Type B pancreatic cell (in vitro differentiated cells): ENCODE data around the gene ARSG. TPM values are rescaled to one million over a fixed set of nuclear protein-coding genes. Genes with fewer than 3 reads are reported as not detected.

Experiments
- DNase-seq: peaks from one replicate; pipeline ENCODE4 v3.0.0; 2021; ENCODE audit warnings: mixed read lengths; ENCODE audit not compliant: unreplicated experiment; ENCODE audit errors: extremely low spot score
- H3K27ac Mint-ChIP-seq: 2 replicates; pipeline ENCODE4 v1.8.0; 2021; ENCODE audit warnings: mild to moderate bottlenecking, mixed read lengths
- H3K27me3 Mint-ChIP-seq: 2 replicates; pipeline ENCODE4 v1.8.0; 2021; ENCODE audit warnings: mixed read lengths
- H3K36me3 Mint-ChIP-seq: 2 replicates; pipeline ENCODE4 v1.8.0; 2021; ENCODE audit warnings: mixed read lengths
- H3K4me1 Mint-ChIP-seq: one replicate; pipeline ENCODE4 v1.8.0; 2021; ENCODE audit warnings: mixed read lengths; ENCODE audit not compliant: unreplicated experiment
- H3K4me3 Mint-ChIP-seq: 2 replicates; pipeline ENCODE4 v1.8.0; 2021; ENCODE audit warnings: mild to moderate bottlenecking, mixed read lengths
- H3K9me3 Mint-ChIP-seq: 2 replicates; pipeline ENCODE4 v1.8.0; 2021; ENCODE audit warnings: mixed read lengths
- total RNA-seq: library from RNA; stranded (reverse); gene quantifications from 2 replicates; pipeline ENCODE4 v1.2.1, GENCODE V29; 2021; ENCODE audit warnings: low replicate concordance
- TF ChIP-seq, protein P1 (sequence below): fragments of 200-600 bp; sonication (generic); conservative IDR thresholded peaks from 2 replicates; pipeline ENCODE4 v1.5.0; 2021; ENCODE audit warnings: antibody characterized with exemption, mild to moderate bottlenecking

ARSG gene
- total RNA-seq, 1 donor from 2014 or later, result 4.1 TPM

DNA sequence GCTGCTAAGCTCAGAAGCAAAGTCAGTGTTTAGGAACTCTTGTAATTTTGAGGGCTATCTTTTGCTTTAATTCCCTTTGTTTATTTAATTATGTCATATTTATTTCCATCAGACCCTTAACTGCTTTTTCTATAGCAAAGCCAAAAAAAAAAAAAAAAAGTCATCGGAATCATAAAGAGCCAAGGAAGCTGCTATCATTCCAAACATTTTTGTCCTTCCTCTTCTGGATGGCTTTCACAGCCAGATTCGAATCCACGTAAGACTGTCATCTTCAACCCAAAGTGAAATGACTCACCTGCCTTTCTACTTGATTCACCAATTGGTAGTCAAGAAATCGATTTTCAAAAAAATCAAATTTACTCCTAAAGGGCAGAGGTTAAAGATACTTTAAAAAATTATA lies 127.6 kb downstream of the ARSG start:
- H3K9me3 Mint-ChIP-seq, result peaks cover 5% of the 10 kb centered on the region
- H3K27ac Mint-ChIP-seq, result no peak overlapping the region
- no peaks in the 10 kb centered on the region for H3K4me1 Mint-ChIP-seq
- DNase-seq, result no peak
- H3K4me3 Mint-ChIP-seq, result no peak overlapping the region
- H3K27me3 Mint-ChIP-seq, result no peaks in the 10 kb centered on the region
- H3K36me3 Mint-ChIP-seq, result peaks cover 24% of the 10 kb centered on the region
- TF ChIP-seq, protein P1, sequence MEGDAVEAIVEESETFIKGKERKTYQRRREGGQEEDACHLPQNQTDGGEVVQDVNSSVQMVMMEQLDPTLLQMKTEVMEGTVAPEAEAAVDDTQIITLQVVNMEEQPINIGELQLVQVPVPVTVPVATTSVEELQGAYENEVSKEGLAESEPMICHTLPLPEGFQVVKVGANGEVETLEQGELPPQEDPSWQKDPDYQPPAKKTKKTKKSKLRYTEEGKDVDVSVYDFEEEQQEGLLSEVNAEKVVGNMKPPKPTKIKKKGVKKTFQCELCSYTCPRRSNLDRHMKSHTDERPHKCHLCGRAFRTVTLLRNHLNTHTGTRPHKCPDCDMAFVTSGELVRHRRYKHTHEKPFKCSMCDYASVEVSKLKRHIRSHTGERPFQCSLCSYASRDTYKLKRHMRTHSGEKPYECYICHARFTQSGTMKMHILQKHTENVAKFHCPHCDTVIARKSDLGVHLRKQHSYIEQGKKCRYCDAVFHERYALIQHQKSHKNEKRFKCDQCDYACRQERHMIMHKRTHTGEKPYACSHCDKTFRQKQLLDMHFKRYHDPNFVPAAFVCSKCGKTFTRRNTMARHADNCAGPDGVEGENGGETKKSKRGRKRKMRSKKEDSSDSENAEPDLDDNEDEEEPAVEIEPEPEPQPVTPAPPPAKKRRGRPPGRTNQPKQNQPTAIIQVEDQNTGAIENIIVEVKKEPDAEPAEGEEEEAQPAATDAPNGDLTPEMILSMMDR, result no peak

DNA sequence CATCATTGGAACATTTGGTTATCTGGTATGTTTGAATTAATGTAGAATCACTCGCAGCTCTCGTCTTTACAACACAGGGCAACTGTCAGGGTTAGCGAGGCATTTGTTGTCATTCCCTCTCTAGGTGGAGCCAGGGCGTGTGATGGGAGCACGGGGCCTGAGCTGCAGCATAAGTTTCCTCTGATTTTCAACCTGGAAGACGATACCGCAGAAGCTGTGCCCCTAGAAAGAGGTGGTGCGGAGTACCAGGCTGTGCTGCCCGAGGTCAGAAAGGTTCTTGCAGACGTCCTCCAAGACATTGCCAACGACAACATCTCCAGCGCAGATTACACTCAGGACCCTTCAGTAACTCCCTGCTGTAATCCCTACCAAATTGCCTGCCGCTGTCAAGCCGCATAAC lies 128.8 kb downstream of the ARSG start:
- TF ChIP-seq, protein P1, result no peak
- no peaks in the 10 kb centered on the region for H3K27me3 Mint-ChIP-seq

GRCh38 chr17:68421486-68421885 lies 130.2 kb downstream of the ARSG start:
- H3K36me3 Mint-ChIP-seq, result peaks cover 24% of the 10 kb centered on the region
- H3K9me3 Mint-ChIP-seq, result peaks cover 5% of the 10 kb centered on the region
- H3K4me1 Mint-ChIP-seq, result no peaks in the 10 kb centered on the region
- no peak overlapping the region for H3K27ac Mint-ChIP-seq
- DNase-seq, result no peak
- H3K27me3 Mint-ChIP-seq, result no peaks in the 10 kb centered on the region
- H3K4me3 Mint-ChIP-seq, result no peak overlapping the region
- TF ChIP-seq, protein P1, result no peak

More for the DNA sequence above, 128.8 kb downstream of the ARSG start:
- Mint-ChIP-seq H3K9me3 (peaks cover 5% of the 10 kb centered on the region), H3K4me1 (no peaks in the 10 kb centered on the region), H3K36me3 (peaks cover 24% of the 10 kb centered on the region), H3K4me3 (no peak overlapping the region), H3K27ac (no peak overlapping the region)
- no peak for DNase-seq

GRCh38 chr17:68422821-68423220 lies 131.5 kb downstream of the ARSG start:
- Mint-ChIP-seq H3K4me1 (no peaks in the 10 kb centered on the region), H3K36me3 (peaks cover 19% of the 10 kb centered on the region), H3K9me3 (no peaks in the 10 kb centered on the region), H3K27ac (no peak overlapping the region), H3K4me3 (no peak overlapping the region), H3K27me3 (no peaks in the 10 kb centered on the region)
- TF ChIP-seq, protein P1, result no peak
- DNase-seq, result no peak

- H3K27me3 Mint-ChIP-seq, result no peaks in the 10 kb centered on the region
- peaks cover 19% of the 10 kb centered on the region for H3K36me3 Mint-ChIP-seq
- TF ChIP-seq, protein P1, result no peak
- H3K4me3 Mint-ChIP-seq, result no peak overlapping the region
- DNase-seq, result no peak
- H3K4me1 Mint-ChIP-seq, result no peaks in the 10 kb centered on the region
- H3K27ac Mint-ChIP-seq, result no peak overlapping the region
- no peaks in the 10 kb centered on the region for H3K9me3 Mint-ChIP-seq
These were observed 132.0 kb downstream of the ARSG start for GRCh38 chr17:68423251-68423650.

DNA sequence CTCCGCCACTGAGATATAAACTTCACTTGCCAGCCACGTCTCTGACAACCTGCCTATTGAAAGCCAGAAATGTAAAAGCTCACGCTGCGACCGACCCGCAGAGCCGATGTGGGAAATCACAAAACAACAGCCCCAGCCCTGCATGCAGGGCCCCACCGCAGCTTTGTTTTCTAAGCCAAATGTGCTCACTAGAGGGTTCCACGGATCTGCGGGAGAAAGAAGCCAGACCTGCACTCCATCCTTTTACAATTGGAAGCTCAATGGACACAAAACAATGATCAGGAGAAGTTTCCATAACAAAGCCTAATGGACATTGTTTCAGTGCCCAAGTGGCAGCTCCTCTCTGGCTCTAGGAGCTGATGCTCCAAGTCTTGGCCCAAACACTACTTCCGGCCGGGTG lies 132.9 kb downstream of the ARSG start:
- H3K27ac Mint-ChIP-seq, result no peak overlapping the region
- no peak for DNase-seq
- peaks cover 19% of the 10 kb centered on the region for H3K36me3 Mint-ChIP-seq
- no peak overlapping the region for H3K4me3 Mint-ChIP-seq
- H3K27me3 Mint-ChIP-seq, result no peaks in the 10 kb centered on the region
- no peaks in the 10 kb centered on the region for H3K4me1 Mint-ChIP-seq
- TF ChIP-seq, protein P1, result no peak
- no peaks in the 10 kb centered on the region for H3K9me3 Mint-ChIP-seq
